AG09309 (cell line): ENCODE data around the gene ZFP2.

Experiments used
- DNase-seq: peaks from one replicate; pipeline ENCODE4 v3.0.0-alpha.2; 2010; ENCODE audit warnings: low read depth
- H3K4me3 ChIP-seq: 2 replicates; pipeline ENCODE4 v1.5.1; 2011; ENCODE audit warnings: mild to moderate bottlenecking, low read depth, low read length, moderate library complexity; ENCODE audit not compliant: control insufficient read depth
- CTCF ChIP-seq: IDR thresholded peaks from 2 replicates; pipeline ENCODE4 v1.5.1; 2011; ENCODE audit warnings: mild to moderate bottlenecking, low read depth, low read length, inconsistent platforms; ENCODE audit not compliant: insufficient read depth, control insufficient read depth; ENCODE audit errors: missing control alignments

The ZFP2 gene

DNA sequence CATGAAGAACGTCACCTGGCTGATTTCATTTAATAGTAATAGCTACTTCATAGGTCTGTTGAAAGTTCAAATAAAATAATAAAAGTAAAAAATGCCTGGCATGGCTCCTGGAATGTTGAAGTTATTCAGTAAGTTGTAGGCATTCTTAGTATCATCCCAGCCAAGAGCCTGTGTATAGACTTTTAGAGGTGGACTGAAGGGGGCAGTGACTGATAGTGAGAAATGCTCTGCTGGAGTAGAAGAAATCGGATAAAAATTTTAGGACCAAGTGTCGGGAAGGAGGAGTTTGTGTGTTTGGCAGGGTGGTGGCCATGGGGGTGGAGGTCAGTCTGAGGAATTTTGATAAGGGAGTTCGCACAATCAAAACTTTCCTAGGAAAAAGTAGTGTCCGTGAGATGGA, 3.6 kb downstream of the ZFP2 start:
- DNase-seq: no peak
- TF ChIP-seq CTCF: no peak
- H3K4me3 ChIP-seq: no peak overlapping the region

DNA sequence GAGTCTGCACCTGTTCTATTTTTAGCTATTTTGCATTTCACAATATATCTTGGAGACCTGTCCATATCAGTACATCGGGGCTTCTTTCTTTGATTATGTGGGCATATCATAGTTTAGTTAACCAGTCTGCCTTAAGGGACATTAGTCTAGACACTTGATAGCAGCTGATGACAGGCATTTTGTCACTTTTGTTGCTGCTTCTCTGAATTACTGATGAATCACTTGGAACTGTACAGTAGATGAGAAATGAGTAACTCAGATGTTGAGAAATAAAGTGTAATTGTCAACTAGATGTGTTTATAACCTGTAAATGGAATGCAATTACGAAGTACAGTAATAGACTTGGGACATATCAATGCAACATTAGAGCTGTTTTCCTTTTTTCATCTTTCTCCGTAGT, 7.1 kb downstream of the ZFP2 start:
- no peak overlapping the region for H3K4me3 ChIP-seq
- no peak for TF ChIP-seq CTCF
- DNase-seq: no peak

DNA sequence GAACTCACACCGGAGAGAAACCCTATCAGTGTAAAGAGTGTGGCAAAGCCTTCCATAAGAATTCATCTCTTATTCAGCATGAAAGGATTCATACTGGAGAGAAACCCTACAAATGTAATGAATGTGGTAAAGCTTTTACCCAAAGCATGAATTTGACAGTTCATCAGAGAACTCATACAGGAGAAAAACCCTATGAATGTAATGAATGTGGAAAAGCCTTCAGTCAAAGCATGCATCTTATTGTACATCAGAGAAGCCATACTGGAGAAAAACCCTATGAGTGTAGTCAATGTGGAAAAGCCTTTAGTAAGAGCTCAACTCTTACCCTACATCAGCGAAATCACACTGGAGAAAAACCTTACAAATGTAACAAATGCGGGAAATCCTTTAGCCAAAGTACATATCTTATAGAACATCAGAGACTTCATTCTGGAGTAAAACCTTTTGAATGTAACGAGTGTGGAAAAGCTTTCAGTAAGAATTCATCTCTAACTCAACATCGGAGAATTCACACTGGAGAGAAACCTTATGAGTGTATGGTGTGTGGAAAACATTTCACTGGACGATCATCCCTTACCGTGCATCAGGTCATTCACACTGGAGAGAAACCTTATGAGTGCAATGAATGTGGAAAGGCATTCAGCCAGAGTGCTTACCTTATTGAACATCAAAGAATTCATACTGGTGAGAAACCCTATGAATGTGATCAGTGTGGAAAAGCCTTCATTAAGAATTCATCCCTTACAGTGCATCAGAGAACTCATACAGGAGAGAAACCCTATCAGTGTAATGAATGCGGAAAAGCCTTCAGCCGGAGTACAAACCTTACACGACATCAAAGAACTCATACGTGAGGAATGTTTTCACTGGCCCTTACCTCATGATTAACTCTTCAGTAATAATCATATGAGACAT, 36.4 kb downstream of the ZFP2 start:
- DNase-seq: no peak
- H3K4me3 ChIP-seq: no peak overlapping the region
- no peak for TF ChIP-seq CTCF

GRCh38 chr5:178940569-178941360, 45.1 kb downstream of the ZFP2 start, which contains the start of gene ZNF454:
Gene ZNF454 (plus strand): TSS chr5:178941198. CDS start chr5:178942792, 1,594 bp downstream.
- no peak for TF ChIP-seq CTCF
- peak within 1 kb of the TSS; percentile 76 for H3K4me3 ChIP-seq
- DNase-seq: peak; percentile 71

GRCh38 chr5:178941361-178941760, 45.6 kb downstream of the ZFP2 start:
- H3K4me3 ChIP-seq: peak overlapping the region; percentile 76
- no peak for TF ChIP-seq CTCF

GRCh38 chr5:178965465-178966055, 69.8 kb downstream of the ZFP2 start:
- no peak overlapping the region for H3K4me3 ChIP-seq
- TF ChIP-seq CTCF: no peak
- no peak for DNase-seq

More at GRCh38 chr5:178941361-178941760, 45.6 kb downstream of the ZFP2 start:
- DNase-seq: no peak
